ENCODE data around the gene EMC9.

The EMC9 gene

GRCh38 chr14:24172261-24172860 is 31.0 kb upstream of the EMC9 start:
- no peaks in the 10 kb centered on the region for H3K79me1 ChIP-seq (ENCODE audit: low read length)
- no peak overlapping the region for H3K18ac ChIP-seq (ENCODE audit: low read length)
- H3K9ac ChIP-seq (ENCODE audit: low read length) = no peak overlapping the region
- peak overlapping the region; percentile 67 for H3K4me2 ChIP-seq (ENCODE audit: low read length)
- H3K9me3 ChIP-seq (ENCODE audit: insufficient read depth, low read depth, low read length) = no peaks in the 10 kb centered on the region
- H2BK5ac ChIP-seq (ENCODE audit: low read depth, low read length, poor library complexity) = no peak overlapping the region
- H4K8ac ChIP-seq (ENCODE audit: low read depth, low read length) = peak overlapping the region; percentile 81
- peaks cover 11 to 17% of the 10 kb centered on the region in 2 experiments for H3K36me3 ChIP-seq (ENCODE audit: control insufficient read depth in 1 of 2, insufficient read depth in 2 of 2, low read length in 2 of 2)
- peaks cover 3 to 7% of the 10 kb centered on the region in 2 experiments for H3K4me1 ChIP-seq (ENCODE audit: control insufficient read depth in 1 of 2, insufficient read depth in 2 of 2, low read length in 2 of 2)
- no CpG with 5 or more reads among the region's 30 CpGs for WGBS (ENCODE audit: extremely low coverage, insufficient coverage, insufficient read length)
- H3K23ac ChIP-seq (ENCODE audit: low read length) = no peak overlapping the region
- peak overlapping the region; percentile 62 for H3K4me3 ChIP-seq (ENCODE audit: low read depth, low read length)
- peak overlapping the region; percentile 63 for H4K12ac ChIP-seq (ENCODE audit: low read depth, low read length)
- H4K91ac ChIP-seq (ENCODE audit: low read depth, low read length) = peak overlapping the region; percentile 26
- H2BK12ac ChIP-seq (ENCODE audit: low read length) = no peak overlapping the region
- no peaks in the 10 kb centered on the region for H3K27me3 ChIP-seq (ENCODE audit: insufficient read depth, low read length)
- H2AK5ac ChIP-seq (ENCODE audit: low read length) = no peak overlapping the region
- H3K27ac ChIP-seq (ENCODE audit: low read depth, low read length) = no peak overlapping the region
- no peak overlapping the region for H2BK120ac ChIP-seq (ENCODE audit: insufficient read depth, low read length, poor library complexity)
- H2AFZ ChIP-seq (ENCODE audit: insufficient read depth, low read length, poor library complexity) = peak overlapping the region; percentile 56
- no peaks in the 10 kb centered on the region for H3K79me2 ChIP-seq (ENCODE audit: control insufficient read depth, insufficient read depth, low read length, poor library complexity)
- no peak for DNase-seq
- H3K4ac ChIP-seq (ENCODE audit: low read depth, low read length) = no peak overlapping the region
- H3K14ac ChIP-seq (ENCODE audit: low read length) = peak overlapping the region; percentile 34

GRCh38 chr14:24171422-24172260 is 30.2 kb upstream of the EMC9 start, which contains the start of gene REC8:
Gene REC8, plus strand, starts transcription at chr14:24172080. Its CDS starts 473 bp downstream, at chr14:24172553.
- H4K8ac ChIP-seq (ENCODE audit: low read depth, low read length) = peak within 1 kb of the TSS; percentile 81

GRCh38 chr14:24167469-24168114 is 26.2 kb upstream of the EMC9 start:
- no peaks in the 10 kb centered on the region for H3K9me3 ChIP-seq (ENCODE audit: insufficient read depth, low read depth, low read length)
- H2BK5ac ChIP-seq (ENCODE audit: low read depth, low read length, poor library complexity) = no peak overlapping the region
- H2AFZ ChIP-seq (ENCODE audit: insufficient read depth, low read length, poor library complexity) = no peak overlapping the region
- DNase-seq = no peak
- WGBS (ENCODE audit: extremely low coverage, insufficient coverage, insufficient read length) = no CpG with 5 or more reads among the region's 3 CpGs
- H4K12ac ChIP-seq (ENCODE audit: low read depth, low read length) = no peak overlapping the region
- no peak overlapping the region for H3K14ac ChIP-seq (ENCODE audit: low read length)
- no peak overlapping the region for H3K9ac ChIP-seq (ENCODE audit: low read length)
- H3K79me2 ChIP-seq (ENCODE audit: control insufficient read depth, insufficient read depth, low read length, poor library complexity) = no peaks in the 10 kb centered on the region
- H3K4ac ChIP-seq (ENCODE audit: low read depth, low read length) = no peak overlapping the region
- H3K27ac ChIP-seq (ENCODE audit: low read depth, low read length) = no peak overlapping the region
- H3K4me1 ChIP-seq (ENCODE audit: control insufficient read depth in 1 of 2, insufficient read depth in 2 of 2, low read length in 2 of 2) = peaks cover 3 to 7% of the 10 kb centered on the region in 2 experiments
- H2AK5ac ChIP-seq (ENCODE audit: low read length) = no peak overlapping the region
- H3K4me2 ChIP-seq (ENCODE audit: low read length) = no peak overlapping the region
- no peak overlapping the region for H4K91ac ChIP-seq (ENCODE audit: low read depth, low read length)
- H3K36me3 ChIP-seq (ENCODE audit: control insufficient read depth in 1 of 2, insufficient read depth in 2 of 2, low read length in 2 of 2) = peaks cover 39 to 44% of the 10 kb centered on the region in 2 experiments
- H3K4me3 ChIP-seq (ENCODE audit: low read depth, low read length) = no peak overlapping the region
- no peaks in the 10 kb centered on the region for H3K27me3 ChIP-seq (ENCODE audit: insufficient read depth, low read length)
- H4K8ac ChIP-seq (ENCODE audit: low read depth, low read length) = no peak overlapping the region
- H2BK120ac ChIP-seq (ENCODE audit: insufficient read depth, low read length, poor library complexity) = no peak overlapping the region
- no peak overlapping the region for H2BK12ac ChIP-seq (ENCODE audit: low read length)
- H3K23ac ChIP-seq (ENCODE audit: low read length) = no peak overlapping the region
- no peaks in the 10 kb centered on the region for H3K79me1 ChIP-seq (ENCODE audit: low read length)
- H3K18ac ChIP-seq (ENCODE audit: low read length) = no peak overlapping the region

More at GRCh38 chr14:24171422-24172260, 30.2 kb upstream of the EMC9 start, which contains the start of gene REC8:
- no peak within 1 kb of the TSS for H3K27ac ChIP-seq (ENCODE audit: low read depth, low read length)
- H2BK12ac ChIP-seq (ENCODE audit: low read length) = no peak within 1 kb of the TSS
- no peak within 1 kb of the TSS for H2AK5ac ChIP-seq (ENCODE audit: low read length)
- no peak within 1 kb of the TSS for H3K9ac ChIP-seq (ENCODE audit: low read length)
- H3K23ac ChIP-seq (ENCODE audit: low read length) = no peak within 1 kb of the TSS
- H3K18ac ChIP-seq (ENCODE audit: low read length) = peak within 1 kb of the TSS; percentile 29
- peak within 1 kb of the TSS; percentile 63 for H4K12ac ChIP-seq (ENCODE audit: low read depth, low read length)
- H3K79me1 ChIP-seq (ENCODE audit: low read length) = no peaks in the 10 kb centered on the region
- H2BK120ac ChIP-seq (ENCODE audit: insufficient read depth, low read length, poor library complexity) = no peak within 1 kb of the TSS
- no peaks in the 10 kb centered on the region for H3K79me2 ChIP-seq (ENCODE audit: control insufficient read depth, insufficient read depth, low read length, poor library complexity)
- H3K27me3 ChIP-seq (ENCODE audit: insufficient read depth, low read length) = no peaks in the 10 kb centered on the region
- H3K36me3 ChIP-seq (ENCODE audit: control insufficient read depth in 1 of 2, insufficient read depth in 2 of 2, low read length in 2 of 2) = peaks cover 7 to 13% of the 10 kb centered on the region in 2 experiments
- no peak within 1 kb of the TSS for H3K4ac ChIP-seq (ENCODE audit: low read depth, low read length)
- DNase-seq = no peak
- peak within 1 kb of the TSS; percentile 62 for H3K4me3 ChIP-seq (ENCODE audit: low read depth, low read length)
- no peak within 1 kb of the TSS for H2BK5ac ChIP-seq (ENCODE audit: low read depth, low read length, poor library complexity)
- peaks cover 3 to 7% of the 10 kb centered on the region in 2 experiments for H3K4me1 ChIP-seq (ENCODE audit: control insufficient read depth in 1 of 2, insufficient read depth in 2 of 2, low read length in 2 of 2)
- H3K14ac ChIP-seq (ENCODE audit: low read length) = peak within 1 kb of the TSS; percentile 34
- peak within 1 kb of the TSS; percentile 26 for H4K91ac ChIP-seq (ENCODE audit: low read depth, low read length)
- H3K4me2 ChIP-seq (ENCODE audit: low read length) = peak within 1 kb of the TSS; percentile 67
- H2AFZ ChIP-seq (ENCODE audit: insufficient read depth, low read length, poor library complexity) = peak within 1 kb of the TSS; percentile 56
- no CpG with 5 or more reads among the region's 63 CpGs for WGBS (ENCODE audit: extremely low coverage, insufficient coverage, insufficient read length)
- H3K9me3 ChIP-seq (ENCODE audit: insufficient read depth, low read depth, low read length) = no peaks in the 10 kb centered on the region

- H3K4me3 ChIP-seq (ENCODE audit: low read depth, low read length) = no peak overlapping the region
- H3K9me3 ChIP-seq (ENCODE audit: insufficient read depth, low read depth, low read length) = no peaks in the 10 kb centered on the region
- H2AK5ac ChIP-seq (ENCODE audit: low read length) = no peak overlapping the region
- H3K18ac ChIP-seq (ENCODE audit: low read length) = no peak overlapping the region
- H3K4me1 ChIP-seq (ENCODE audit: control insufficient read depth in 1 of 2, insufficient read depth in 2 of 2, low read length in 2 of 2) = peaks cover 6 to 7% of the 10 kb centered on the region in 2 experiments
- no peak overlapping the region for H4K12ac ChIP-seq (ENCODE audit: low read depth, low read length)
- no peak overlapping the region for H2BK5ac ChIP-seq (ENCODE audit: low read depth, low read length, poor library complexity)
- H2BK12ac ChIP-seq (ENCODE audit: low read length) = no peak overlapping the region
- no peak overlapping the region for H3K4me2 ChIP-seq (ENCODE audit: low read length)
- WGBS (ENCODE audit: extremely low coverage, insufficient coverage, insufficient read length) = no CpG with 5 or more reads among the region's 5 CpGs
- H3K79me2 ChIP-seq (ENCODE audit: control insufficient read depth, insufficient read depth, low read length, poor library complexity) = peaks cover 2% of the 10 kb centered on the region
- peaks cover 4% of the 10 kb centered on the region for H3K79me1 ChIP-seq (ENCODE audit: low read length)
- H3K4ac ChIP-seq (ENCODE audit: low read depth, low read length) = no peak overlapping the region
- H4K8ac ChIP-seq (ENCODE audit: low read depth, low read length) = no peak overlapping the region
- no peak overlapping the region for H2AFZ ChIP-seq (ENCODE audit: insufficient read depth, low read length, poor library complexity)
- no peak for DNase-seq
- H2BK120ac ChIP-seq (ENCODE audit: insufficient read depth, low read length, poor library complexity) = no peak overlapping the region
- peaks cover 42 to 44% of the 10 kb centered on the region in 2 experiments for H3K36me3 ChIP-seq (ENCODE audit: control insufficient read depth in 1 of 2, insufficient read depth in 2 of 2, low read length in 2 of 2)
- no peak overlapping the region for H3K27ac ChIP-seq (ENCODE audit: low read depth, low read length)
- no peak overlapping the region for H3K9ac ChIP-seq (ENCODE audit: low read length)
- no peak overlapping the region for H4K91ac ChIP-seq (ENCODE audit: low read depth, low read length)
- H3K23ac ChIP-seq (ENCODE audit: low read length) = no peak overlapping the region
- H3K14ac ChIP-seq (ENCODE audit: low read length) = no peak overlapping the region
- no peaks in the 10 kb centered on the region for H3K27me3 ChIP-seq (ENCODE audit: insufficient read depth, low read length)
These were observed 24.4 kb upstream of the EMC9 start for GRCh38 chr14:24165785-24166184.
